GM19397 (cell line): Measurements from ENCODE around the gene DTYMK.
"Not testable (repeated sequence)": the region's sequence is repeated elsewhere in the genome, so short reads cannot be mapped to it uniquely, and the experiment has no call there.

Experiments used
- ATAC-seq: cut with Tn5 transposase; IDR thresholded peaks from one replicate; pipeline ENCODE4 v1.9.1; 2021; ENCODE audit warnings: mild to moderate bottlenecking, moderate library complexity; ENCODE audit not compliant: unreplicated experiment

DTYMK gene

DNA sequence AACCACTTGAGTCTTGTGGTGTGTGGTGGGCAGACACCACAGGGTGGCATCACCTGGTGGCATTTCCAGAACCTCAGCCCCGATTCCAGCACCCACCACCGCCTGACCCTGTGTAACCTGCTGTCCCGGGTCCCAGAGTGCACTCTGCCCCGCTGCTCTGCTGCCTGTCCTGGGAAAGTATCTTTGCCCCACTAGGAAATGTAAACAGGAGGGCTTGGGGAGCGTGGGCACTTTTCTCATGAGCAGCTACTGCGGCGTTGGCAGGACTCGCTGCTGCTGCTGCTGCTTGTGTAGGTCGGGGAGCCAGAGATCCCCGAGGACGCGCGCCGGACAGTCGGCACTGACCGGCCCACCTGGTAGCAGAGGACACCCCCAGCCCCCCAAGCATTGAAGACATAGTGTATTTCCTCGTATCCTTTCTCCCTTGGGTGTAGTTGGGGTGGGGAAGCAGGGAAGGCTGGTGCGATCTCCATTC, 13.4 kb downstream of the DTYMK start:
- ATAC-seq: no peak

- ATAC-seq: no peak
Measured at GRCh38 chr2:241672243-241673188, 14.1 kb downstream of the DTYMK start.

DNA sequence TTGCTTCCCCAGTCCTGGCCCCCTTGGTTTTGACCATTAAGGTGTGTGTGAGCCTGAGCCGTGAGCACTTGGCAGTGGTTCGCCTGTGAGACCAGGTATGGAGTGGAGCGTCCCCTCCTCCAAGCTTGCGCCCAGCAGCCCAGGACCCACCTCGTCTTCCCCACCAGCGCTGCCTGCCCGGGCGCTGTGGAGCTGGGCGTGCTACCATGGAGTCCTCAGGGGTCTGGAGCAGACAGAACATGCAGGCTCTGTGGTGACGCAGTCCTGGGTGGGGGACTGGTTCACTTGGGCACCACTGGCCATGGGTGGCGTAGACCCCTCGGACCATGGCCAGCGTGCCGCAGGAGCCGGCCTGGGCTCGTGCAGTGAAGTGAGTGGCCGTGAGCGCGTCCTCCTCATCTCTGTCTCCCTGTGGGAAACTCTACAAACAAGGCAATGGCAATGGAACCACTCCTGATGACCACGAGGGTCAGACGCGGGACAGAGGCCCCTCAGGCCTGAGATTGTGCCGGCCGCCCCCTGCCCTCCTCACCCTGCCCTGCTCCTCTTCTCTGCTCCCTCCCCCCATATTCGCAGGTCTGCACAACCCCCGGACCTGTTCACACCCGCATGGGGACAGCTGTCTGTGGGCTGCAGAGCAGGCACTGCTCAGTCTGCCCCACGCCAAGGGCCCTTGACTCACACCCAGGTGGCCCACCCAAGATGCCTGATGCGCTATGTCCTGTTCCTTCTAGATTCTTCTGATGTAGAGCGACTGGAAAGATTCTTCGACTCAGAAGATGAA, 15.0 kb downstream of the DTYMK start:
- no peak for ATAC-seq

DNA sequence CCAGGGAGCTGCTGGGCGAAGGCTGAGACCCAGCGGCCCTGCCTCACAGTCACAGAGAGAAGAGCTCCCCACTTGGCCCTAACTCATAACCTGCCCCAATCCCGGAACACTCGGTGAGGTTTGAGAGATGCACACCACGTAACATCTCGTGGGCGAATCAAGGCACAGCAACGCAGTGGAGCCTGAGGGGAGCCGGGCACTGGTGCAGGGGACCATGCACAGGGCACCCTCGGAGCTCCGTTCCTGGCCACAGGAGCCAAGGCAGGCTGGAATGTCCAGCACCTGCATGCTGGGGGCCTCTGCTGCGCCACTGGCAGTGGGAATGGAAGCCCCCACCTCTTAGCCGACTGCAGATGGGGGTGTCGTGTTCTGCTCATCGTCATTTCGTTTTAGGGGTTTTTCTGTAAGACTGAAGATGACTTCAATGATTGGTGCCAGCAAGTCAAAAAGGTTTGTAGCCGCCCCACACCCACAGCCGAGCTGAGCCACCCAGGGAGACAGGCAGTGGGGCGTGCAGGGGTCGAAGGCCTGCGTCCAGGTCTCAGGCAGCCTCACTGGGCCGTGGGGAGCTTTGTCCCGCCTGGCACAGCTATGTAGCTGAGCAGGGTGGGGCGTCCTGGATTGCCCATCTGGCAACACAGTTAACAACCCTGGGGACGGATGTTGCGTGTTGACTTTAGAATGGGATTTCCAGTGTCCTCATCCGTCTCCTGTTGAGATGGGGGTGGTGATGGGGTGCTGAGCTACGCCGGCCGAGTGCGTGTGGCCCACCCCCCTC, 16.1 kb downstream of the DTYMK start:
- no peak for ATAC-seq

GRCh38 chr2:241668839-241669238, 17.8 kb downstream of the DTYMK start:
- ATAC-seq: no peak

DNA sequence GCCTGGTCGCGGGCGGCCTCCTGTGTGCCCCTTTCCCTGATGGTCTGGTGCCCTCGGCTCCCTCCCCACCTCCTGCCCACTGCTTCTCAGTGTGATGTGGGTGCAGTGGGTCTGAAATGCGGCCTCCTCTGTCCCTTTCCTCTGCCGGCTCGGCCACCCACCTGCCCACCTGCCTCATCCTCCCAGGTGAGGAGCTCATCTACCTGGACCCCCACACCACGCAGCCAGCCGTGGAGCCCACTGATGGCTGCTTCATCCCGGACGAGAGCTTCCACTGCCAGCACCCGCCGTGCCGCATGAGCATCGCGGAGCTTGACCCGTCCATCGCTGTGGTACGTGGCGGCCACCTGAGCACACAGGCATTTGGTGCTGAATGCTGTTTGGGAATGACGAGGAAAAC, 18.3 kb downstream of the DTYMK start:
- ATAC-seq: no peak

DNA sequence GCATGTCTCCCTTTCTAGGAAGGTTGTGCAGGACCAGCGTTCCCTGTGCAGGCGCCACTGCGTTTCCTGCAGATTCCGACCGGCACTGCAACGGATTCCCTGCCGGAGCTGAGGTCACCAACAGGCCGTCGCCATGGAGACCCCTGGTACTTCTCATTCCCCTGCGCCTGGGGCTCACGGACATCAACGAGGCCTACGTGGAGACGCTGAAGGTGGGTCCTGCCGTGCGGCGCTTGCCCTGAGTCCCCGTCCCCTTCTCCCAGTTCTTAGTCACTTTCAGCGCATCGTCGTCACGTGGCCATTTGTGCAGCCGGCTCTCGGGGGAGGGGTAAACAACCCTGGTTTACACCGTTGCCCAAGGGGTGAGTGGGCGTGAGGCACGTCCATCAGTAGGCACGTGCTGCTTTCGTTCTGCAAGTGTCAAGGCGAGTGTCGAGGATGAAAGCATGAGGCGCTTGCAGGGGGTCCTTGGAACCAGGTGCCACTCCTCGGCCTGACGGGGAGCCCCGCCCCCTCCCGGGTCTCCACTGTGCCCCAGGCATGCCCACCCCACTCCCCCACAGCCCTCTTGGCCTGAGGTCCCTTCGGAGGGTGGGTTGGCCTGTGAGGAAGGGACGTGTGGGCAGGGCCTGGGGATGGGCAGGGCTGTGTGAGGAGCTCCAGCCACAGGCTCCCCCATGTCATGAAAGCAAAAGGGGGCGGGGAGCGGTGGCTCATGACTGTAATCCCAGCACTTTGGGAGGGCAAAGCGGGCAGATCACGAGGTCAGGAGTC, 19.8 kb downstream of the DTYMK start:
- ATAC-seq: no peak

- no peak for ATAC-seq
Measured at GRCh38 chr2:241665731-241666440, 20.7 kb downstream of the DTYMK start.

GRCh38 chr2:241662731-241663130, 23.9 kb downstream of the DTYMK start:
- ATAC-seq: not testable (repeated sequence)

- ATAC-seq: no peak
Measured at GRCh38 chr2:241660593-241661213, 25.9 kb downstream of the DTYMK start.

DNA sequence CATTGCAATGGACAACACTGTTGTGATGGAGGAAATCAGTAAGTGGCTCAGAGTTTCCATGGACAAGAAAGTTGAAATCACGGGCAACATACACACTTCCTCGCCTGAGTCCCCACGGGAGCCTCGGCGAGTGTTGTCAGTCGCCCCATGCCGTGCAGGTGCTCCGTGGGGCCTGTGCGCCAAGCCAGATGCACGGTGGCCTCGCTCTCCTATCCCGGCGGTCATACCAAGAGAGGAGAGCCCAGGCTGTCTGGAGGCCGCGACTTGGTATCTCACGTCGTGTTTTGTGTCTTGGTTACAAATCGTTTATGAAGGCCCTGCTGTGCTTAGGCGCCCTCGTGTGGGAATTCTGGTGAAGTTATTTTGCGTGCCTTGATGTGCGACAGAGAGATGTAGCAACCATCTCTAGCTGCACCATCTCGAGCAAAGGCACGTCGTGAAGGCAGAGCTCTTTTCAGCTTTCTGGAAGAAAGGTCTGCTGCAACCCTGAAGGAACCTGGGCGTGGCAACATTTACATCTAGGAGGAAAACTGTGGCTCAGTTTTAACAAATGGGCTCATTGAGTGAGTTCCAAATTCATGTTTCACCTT, 27.4 kb downstream of the DTYMK start:
- no peak for ATAC-seq

- ATAC-seq: no peak
Measured at GRCh38 chr2:241658296-241658695, 28.3 kb downstream of the DTYMK start.

DNA sequence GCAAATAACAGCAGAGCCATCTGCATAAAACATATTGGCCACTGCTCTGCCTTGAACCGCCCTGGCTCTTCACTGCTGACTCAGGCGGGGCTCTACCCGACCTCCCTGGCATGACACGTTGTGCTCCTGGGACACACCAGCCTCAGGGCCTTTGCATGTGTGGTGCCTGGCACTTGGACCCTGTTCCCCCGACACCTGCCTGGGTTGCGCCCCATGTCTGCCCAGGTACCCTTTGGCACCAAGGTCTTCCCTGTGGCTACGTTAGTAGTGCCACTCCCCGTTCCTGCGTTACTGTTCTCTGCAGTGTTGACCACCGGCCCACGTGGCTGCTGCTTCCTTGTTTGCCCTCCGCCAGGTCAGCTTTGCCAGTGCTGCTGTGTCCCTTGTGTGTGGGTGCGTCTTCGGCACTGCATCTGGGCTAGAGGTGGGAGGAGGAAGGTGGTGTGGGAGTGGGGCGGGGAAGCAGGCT, 28.8 kb downstream of the DTYMK start:
- ATAC-seq: no peak

DNA sequence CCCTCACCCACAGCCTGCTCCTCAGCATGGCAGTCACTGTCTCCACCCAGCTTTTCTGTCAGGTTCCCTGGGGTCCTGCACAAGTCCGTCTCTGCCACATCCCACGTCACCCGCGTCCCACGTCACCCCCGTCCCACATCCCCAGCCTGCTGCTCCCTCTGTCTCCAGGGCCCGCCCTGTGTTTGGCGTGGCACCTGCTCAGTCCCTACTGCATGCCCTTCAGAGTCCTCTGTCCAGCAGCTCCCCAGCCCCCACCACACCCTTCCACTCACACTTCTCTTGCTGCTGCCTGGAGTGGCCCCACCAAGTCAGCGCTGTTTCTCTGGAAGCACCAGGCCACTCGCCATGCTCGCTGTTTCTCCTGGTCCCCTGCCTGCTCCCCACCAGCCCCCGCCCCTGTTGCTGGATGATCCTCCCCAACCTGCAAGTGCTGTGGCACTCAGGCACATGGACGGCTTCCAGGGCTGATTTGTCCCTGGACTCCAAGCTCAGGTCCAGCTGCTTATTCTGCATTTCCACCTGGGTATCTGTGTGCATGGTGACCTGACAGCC, 30.3 kb downstream of the DTYMK start:
- ATAC-seq: no peak

- no peak for ATAC-seq
Measured at GRCh38 chr2:241655516-241656189, 31.0 kb downstream of the DTYMK start.

DNA sequence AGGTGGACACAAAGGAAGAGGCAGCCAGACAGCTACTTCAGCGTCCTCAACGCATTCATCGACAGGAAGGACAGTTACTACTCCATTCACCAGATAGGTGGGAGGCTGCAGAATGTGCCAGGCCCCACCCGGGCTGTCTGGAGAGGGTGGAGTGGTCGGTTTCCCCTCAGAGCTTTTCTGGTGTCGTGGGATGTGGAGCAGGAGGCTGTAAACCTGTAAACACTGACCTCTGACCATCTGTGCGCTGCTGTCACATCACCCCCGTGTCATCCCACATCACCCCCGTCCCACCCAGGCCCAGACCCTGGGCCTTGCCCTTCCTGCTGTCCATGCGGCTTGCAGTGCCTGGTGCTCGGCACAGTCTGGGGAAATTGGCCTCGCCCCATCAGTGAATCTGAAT, 32.1 kb downstream of the DTYMK start:
- no peak for ATAC-seq

DNA sequence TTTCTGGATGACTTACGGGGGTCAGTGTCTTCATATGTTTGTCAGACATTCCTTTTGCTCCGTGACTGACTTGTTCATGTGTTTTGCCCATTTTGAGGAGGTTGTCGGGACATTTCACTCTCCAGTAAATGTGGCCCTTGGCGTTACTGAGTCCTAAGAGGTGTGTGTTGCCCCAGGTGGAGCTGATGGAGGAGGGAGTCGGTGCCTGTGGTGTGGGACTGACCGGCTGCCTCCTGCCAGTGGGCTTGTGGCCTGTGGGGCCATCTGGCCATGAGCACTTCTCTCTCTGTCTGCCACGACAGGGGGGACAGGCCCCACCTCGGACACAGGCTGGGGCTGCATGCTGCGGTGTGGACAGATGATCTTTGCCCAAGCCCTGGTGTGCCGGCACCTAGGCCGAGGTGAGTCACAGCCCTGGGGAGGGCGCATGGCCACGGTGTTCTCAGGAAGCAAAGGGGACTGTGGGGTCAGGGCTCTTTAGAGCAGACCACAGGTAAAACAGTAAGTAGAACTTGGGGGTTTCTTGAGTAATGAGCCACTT, 33.3 kb downstream of the DTYMK start:
- no peak for ATAC-seq

GRCh38 chr2:241652722-241653121, 33.9 kb downstream of the DTYMK start:
- no peak for ATAC-seq
